Esophagus muscularis mucosa (tissue), 4 donors: Measurements from ENCODE around the gene RAB30. TPM values are rescaled to one million over a fixed set of nuclear protein-coding genes. Genes with fewer than 3 reads are reported as not detected.
"Not testable (repeated sequence)": the region's sequence is repeated elsewhere in the genome, so short reads cannot be mapped to it uniquely, and the experiment has no call there.

Source experiments
- DNase-seq: peaks from one replicate; pipeline ENCODE4 v3.0.0-alpha.2; 2017; ENCODE audit errors: extremely low spot score
- H3K27ac ChIP-seq, 4 donors: fragments of 200-600 bp; sonication (generic); replicated peaks in 1 of 4; 1 replicate in 3 of 4; 2 replicates in 1 of 4; pipeline ENCODE4 v1.5.1; 2016 to 2019; ENCODE audit warnings: mild to moderate bottlenecking in 1 of 4
- H3K27me3 ChIP-seq, 4 donors: fragments of 200-600 bp; sonication (generic); one replicate each; pipeline versions ENCODE4 v1.5.1 to v1.6.0; 2016 to 2019
- H3K36me3 ChIP-seq, 4 donors: fragments of 200-600 bp; sonication (generic); one replicate each; pipeline ENCODE4 v1.5.1; 2016 to 2019
- H3K4me1 ChIP-seq, 4 donors: fragments of 200-600 bp; sonication (generic); one replicate each; pipeline ENCODE4 v1.5.1; 2016 to 2019
- H3K4me3 ChIP-seq, 4 donors: fragments of 200-600 bp; sonication (generic); 1 replicate in 2 of 4; 2 replicates in 2 of 4; pipeline ENCODE4 v1.5.1; 2016 to 2019; ENCODE audit warnings: mild to moderate bottlenecking in 4 of 4, moderate library complexity in 1 of 4
- H3K9me3 ChIP-seq, 4 donors: fragments of 200-600 bp; sonication (generic); 1 replicate in 3 of 4; 2 replicates in 1 of 4; pipeline ENCODE4 v1.5.1; 2016 to 2019
- EP300 ChIP-seq: sonication (generic); formaldehyde crosslinking; IDR thresholded peaks from one replicate; pipeline ENCODE4 v1.6.1; 2017; ENCODE audit warnings: antibody characterized with exemption
- POLR2A ChIP-seq: fragments of 450-650 bp; IDR thresholded peaks from one replicate; pipeline ENCODE4 v1.6.1; 2017; ENCODE audit warnings: antibody characterized with exemption, moderate library complexity, mild to moderate bottlenecking, low read depth
- POLR2AphosphoS5 ChIP-seq, 2 donors: sonication (generic); formaldehyde crosslinking; IDR thresholded peaks; one replicate each; pipeline ENCODE4 v1.6.1; 2017; ENCODE audit warnings: antibody characterized with exemption in 2 of 2
- WGBS: methylation state at CpG from one replicate; pipeline ENCODE4 v1.1.5; 2018; 5-methylcytosine and 5-hydroxymethylcytosine counted together
- intact Hi-C: fragments of 100-400 bp; cut with DNase I; formaldehyde crosslinking; loops from one replicate; pipeline ENCODE4 v1.15.1; 2023
- total RNA-seq, 4 donors: library from RNA; depleted of rRNA; stranded (reverse); fragments of >200 nt; gene quantifications; one replicate each; pipeline versions ENCODE4 v1.1.0 to v1.2.1, GENCODE V29; 2016
- TF ChIP-seq, protein P1 (sequence below), 3 experiments: fragments of 200-600 bp in 2 of 3; fragments of 450-650 bp in 1 of 3; sonication (generic) in 2 of 3; IDR thresholded peaks; one replicate each; pipeline ENCODE4 v1.5.1; 2017 to 2019; ENCODE audit warnings: antibody characterized with exemption in 3 of 3, mild to moderate bottlenecking in 2 of 3, moderate library complexity in 1 of 3

RAB30 gene
- total RNA-seq, 4 donors from 2014 or later: 11.3 to 19.8 (median 18.2) TPM

DNA sequence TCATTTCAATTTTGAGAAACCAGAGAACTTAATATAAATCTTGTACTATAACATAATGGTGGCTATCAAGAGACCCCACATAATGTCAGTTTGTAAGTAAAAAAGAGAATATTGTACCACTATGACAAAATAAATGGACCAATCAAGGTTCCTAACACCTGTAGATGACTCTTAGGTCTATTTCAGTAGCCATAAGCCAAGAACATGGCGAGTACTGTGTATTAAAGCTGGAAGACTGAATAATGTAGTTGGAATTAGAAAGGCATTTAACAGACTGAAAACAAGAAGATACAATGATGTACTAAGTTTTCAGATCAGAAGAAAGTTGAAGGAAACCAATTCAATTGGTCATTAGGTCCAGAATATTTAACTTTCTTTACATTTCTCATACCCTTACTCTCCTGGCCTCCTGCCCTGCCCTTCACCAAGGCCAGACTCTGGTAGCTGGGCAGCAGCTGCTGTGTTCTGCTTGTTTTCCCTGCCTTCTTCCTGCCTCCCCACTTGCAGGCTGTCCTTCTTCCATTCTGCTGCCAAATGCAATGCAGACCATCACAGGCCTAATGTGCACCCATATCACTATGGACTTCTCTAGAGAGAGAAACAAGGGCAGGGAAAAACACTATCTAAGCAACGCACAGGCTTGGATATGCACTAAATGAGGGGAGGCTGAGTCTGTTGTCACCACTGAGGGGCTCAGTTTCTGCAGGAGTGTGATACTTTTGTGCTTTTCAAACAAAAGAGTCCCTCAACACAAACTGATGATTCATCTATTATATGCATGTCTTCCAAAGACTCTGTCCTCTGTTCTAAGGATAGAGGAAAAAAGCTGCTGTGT, 60.1 kb downstream of the RAB30 start:
- Histone ChIP-seq H3K27ac (no peak overlapping the region), H3K27me3 (no peaks in the 10 kb centered on the region), H3K36me3 (no peaks in the 10 kb centered on the region), H3K9me3 (no peaks in the 10 kb centered on the region), H3K4me3 (no peak overlapping the region), H3K4me1 (peaks cover 46 to 62% (median 56%) of the 10 kb centered on the region in 4 donors)
- no peak for TF ChIP-seq POLR2A
- TF ChIP-seq, protein P1, sequence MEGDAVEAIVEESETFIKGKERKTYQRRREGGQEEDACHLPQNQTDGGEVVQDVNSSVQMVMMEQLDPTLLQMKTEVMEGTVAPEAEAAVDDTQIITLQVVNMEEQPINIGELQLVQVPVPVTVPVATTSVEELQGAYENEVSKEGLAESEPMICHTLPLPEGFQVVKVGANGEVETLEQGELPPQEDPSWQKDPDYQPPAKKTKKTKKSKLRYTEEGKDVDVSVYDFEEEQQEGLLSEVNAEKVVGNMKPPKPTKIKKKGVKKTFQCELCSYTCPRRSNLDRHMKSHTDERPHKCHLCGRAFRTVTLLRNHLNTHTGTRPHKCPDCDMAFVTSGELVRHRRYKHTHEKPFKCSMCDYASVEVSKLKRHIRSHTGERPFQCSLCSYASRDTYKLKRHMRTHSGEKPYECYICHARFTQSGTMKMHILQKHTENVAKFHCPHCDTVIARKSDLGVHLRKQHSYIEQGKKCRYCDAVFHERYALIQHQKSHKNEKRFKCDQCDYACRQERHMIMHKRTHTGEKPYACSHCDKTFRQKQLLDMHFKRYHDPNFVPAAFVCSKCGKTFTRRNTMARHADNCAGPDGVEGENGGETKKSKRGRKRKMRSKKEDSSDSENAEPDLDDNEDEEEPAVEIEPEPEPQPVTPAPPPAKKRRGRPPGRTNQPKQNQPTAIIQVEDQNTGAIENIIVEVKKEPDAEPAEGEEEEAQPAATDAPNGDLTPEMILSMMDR (IDR thresholded peaks at IDR 0.05): no peak
- no peak for TF ChIP-seq EP300
- TF ChIP-seq POLR2AphosphoS5 (IDR thresholded peaks at IDR 0.05): no peak
- WGBS: 88% methylated on average over 2 of the region's 2 CpGs
- DNase-seq: no peak
- intact Hi-C loops: no loop called here

DNA sequence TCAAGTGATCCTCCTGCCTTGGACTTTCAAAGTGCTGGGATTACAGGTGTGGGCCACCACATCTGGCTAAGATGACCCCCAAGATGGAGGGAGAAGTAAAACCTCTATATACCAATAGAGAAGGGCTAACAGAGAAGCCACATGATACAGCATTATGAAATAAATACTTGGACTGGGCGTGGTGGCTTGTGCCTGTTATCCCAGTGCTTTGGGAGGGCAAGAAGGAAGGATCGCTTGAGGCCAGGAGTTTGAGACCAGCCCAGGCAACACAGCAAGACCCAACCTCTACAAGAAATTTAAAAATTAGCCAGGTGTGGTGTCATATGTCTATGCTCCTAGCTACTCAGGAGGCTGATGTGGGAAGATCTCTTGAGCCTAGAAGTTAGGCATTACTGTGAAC, 61.7 kb downstream of the RAB30 start:
- TF ChIP-seq EP300 (no peak), POLR2A (no peak), POLR2AphosphoS5 (IDR thresholded peaks at IDR 0.05) (no peak)
- TF ChIP-seq, protein P1 (IDR thresholded peaks at IDR 0.05): no peak
- no peaks in the 10 kb centered on the region for H3K36me3 ChIP-seq
- WGBS: 94% methylated on average over 2 of the region's 2 CpGs
- H3K4me3 ChIP-seq: no peak overlapping the region
- no peak overlapping the region for H3K27ac ChIP-seq
- H3K27me3 ChIP-seq: no peaks in the 10 kb centered on the region
- H3K4me1 ChIP-seq: peaks cover 45 to 67% (median 59%) of the 10 kb centered on the region in 4 donors
- intact Hi-C loops: no loop called here
- no peaks in the 10 kb centered on the region for H3K9me3 ChIP-seq
- DNase-seq: no peak

- WGBS: 98% methylated on average over 10 of the region's 10 CpGs
- H3K4me3 ChIP-seq, intact Hi-C loops, H3K9me3 ChIP-seq, H3K36me3 ChIP-seq, H3K27ac ChIP-seq, DNase-seq, H3K27me3 ChIP-seq: not testable (repeated sequence)
- H3K4me1 ChIP-seq: peaks cover 45 to 58% (median 55%) of the 10 kb centered on the region in 4 donors
Measured at GRCh38 chr11:83009136-83009535, 62.6 kb downstream of the RAB30 start.

DNA sequence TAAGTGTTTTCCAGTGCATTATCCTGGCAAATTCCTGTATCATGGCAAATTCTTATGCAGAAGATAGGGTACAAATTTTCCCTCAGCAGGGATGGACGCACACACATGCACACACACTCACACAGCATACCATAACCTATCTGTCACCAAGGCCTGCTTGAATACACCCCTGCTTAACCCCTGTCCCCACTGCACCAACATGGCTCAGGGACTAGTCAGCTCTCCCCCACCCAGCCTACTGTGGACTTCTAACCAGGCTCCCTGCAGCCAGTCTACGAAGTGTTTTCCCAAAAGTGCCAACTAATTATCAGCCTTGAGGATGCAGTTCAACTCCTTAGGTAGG, 63.1 kb downstream of the RAB30 start:
- Histone ChIP-seq H3K9me3 (no peaks in the 10 kb centered on the region), H3K27ac (peak overlapping the region in 1 of 4 donors; percentile 46), H3K27me3 (no peaks in the 10 kb centered on the region), H3K36me3 (no peaks in the 10 kb centered on the region), H3K4me3 (no peak overlapping the region), H3K4me1 (peaks cover 43 to 55% (median 52%) of the 10 kb centered on the region in 4 donors)
- DNase-seq: no peak
- no peak for TF ChIP-seq EP300
- no peak for TF ChIP-seq POLR2A
- TF ChIP-seq, protein P1 (IDR thresholded peaks at IDR 0.05): no peak
- no peak for TF ChIP-seq POLR2AphosphoS5 (IDR thresholded peaks at IDR 0.05)
- intact Hi-C loops: no loop called here
- 96% methylated on average over 2 of the region's 2 CpGs for whole genome bisulfite sequencing

GRCh38 chr11:83007909-83008580, 63.7 kb downstream of the RAB30 start:
- peak in 1 of 2 donors; percentile 8 for TF ChIP-seq POLR2AphosphoS5 (IDR thresholded peaks at IDR 0.05)
- TF ChIP-seq, protein P1 (IDR thresholded peaks at IDR 0.05): no peak
- Histone ChIP-seq H3K27me3 (no peaks in the 10 kb centered on the region), H3K4me1 (peaks cover 38 to 50% (median 47%) of the 10 kb centered on the region in 4 donors), H3K36me3 (no peaks in the 10 kb centered on the region), H3K27ac (peak overlapping the region in 1 of 4 donors; percentile 46), H3K9me3 (no peaks in the 10 kb centered on the region), H3K4me3 (no peak overlapping the region)
- intact Hi-C loops: no loop called here
- DNase-seq: no peak
- 48% methylated on average over 5 of the region's 6 CpGs for WGBS
